PC-3 (cell line): ENCODE data around the gene STK39. TPM values are rescaled to one million over a fixed set of nuclear protein-coding genes. Genes with fewer than 3 reads are reported as not detected.
A peak's percentile ranks its signal among the peaks of the same experiment; 100 is the strongest.

ENCODE experiments used
- ATAC-seq: fragments of 200-7000 bp; cut with Tn5 transposase; 2 replicates; pipeline ENCODE4 v1.9.1; 2020; ENCODE audit warnings: mild to moderate bottlenecking, moderate library complexity
- BruUV-seq: library from RNA; stranded (reverse); fragments of 400-500 nt; replicated peaks from 2 replicates; lab custom pipeline; 2021; lab: Mats Ljungman, UMichigan
- CTCF ChIA-PET: fragments of 300-600 bp; sonication (Branson Sonifier 250); formaldehyde crosslinking; loops from one replicate; lab custom pipeline; 2022; ENCODE audit warnings: antibody characterized with exemption; lab: Charles Lee
- POLR2A ChIA-PET: fragments of 300-600 bp; sonication (Branson Sonifier 250); formaldehyde crosslinking; loops from one replicate; lab custom pipeline; 2022; ENCODE audit warnings: antibody characterized with exemption; ENCODE audit not compliant: unreplicated experiment; lab: Charles Lee
- DNase-seq: peaks from one replicate; pipeline ENCODE4 v3.0.0-alpha.2; 2015
- H2AFZ ChIP-seq: fragments of 300-600 bp; sonication (generic); 2 replicates; pipeline ENCODE4 v1.6.0; 2016; ENCODE audit warnings: antibody characterized with exemption, low read length
- H3F3A ChIP-seq: fragments of 300-600 bp; sonication (generic); one replicate; pipeline ENCODE4 v1.6.0; 2017; ENCODE audit warnings: antibody characterized with exemption, low read length, control low read depth, mild to moderate bottlenecking; ENCODE audit not compliant: unreplicated experiment
- H3K27ac ChIP-seq: fragments of 300-600 bp; sonication (generic); 2 replicates; pipeline ENCODE4 v1.5.1; 2016; ENCODE audit warnings: mild to moderate bottlenecking, low read length
- H3K27me3 ChIP-seq: fragments of 300-600 bp; sonication (generic); 2 replicates; pipeline ENCODE4 v1.6.1; 2016; ENCODE audit warnings: low read length, mixed read lengths
- H3K36me3 ChIP-seq: fragments of 300-600 bp; sonication (generic); 2 replicates; pipeline ENCODE4 v1.6.1; 2016; ENCODE audit warnings: low read depth, mixed run types, low read length, mixed read lengths
- H3K4me1 ChIP-seq: fragments of 300-600 bp; sonication (generic); 2 replicates; pipeline ENCODE4 v1.5.1; 2016; ENCODE audit warnings: low read length; ENCODE audit not compliant: insufficient read depth
- H3K4me2 ChIP-seq: fragments of 300-600 bp; sonication (generic); 2 replicates; pipeline ENCODE4 v1.6.0; 2016; ENCODE audit warnings: low read length
- H3K4me3 ChIP-seq: fragments of 300-600 bp; sonication (generic); 2 replicates; pipeline ENCODE4 v1.5.1; 2016; ENCODE audit warnings: mild to moderate bottlenecking, low read length, mixed read lengths
- H3K79me2 ChIP-seq: fragments of 300-600 bp; sonication (generic); 2 replicates; pipeline ENCODE4 v1.6.1; 2017; ENCODE audit warnings: low read length, mixed read lengths
- H3K9ac ChIP-seq: fragments of 300-600 bp; sonication (generic); 2 replicates; pipeline ENCODE4 v1.6.0; 2016; ENCODE audit warnings: mild to moderate bottlenecking, low read length
- H3K9me2 ChIP-seq: fragments of 300-600 bp; sonication (generic); replicated peaks from 2 replicates; pipeline ENCODE4 v1.6.1; 2016; ENCODE audit warnings: mixed run types, low read length, mixed read lengths
- H3K9me3 ChIP-seq: fragments of 300-600 bp; sonication (generic); 2 replicates; pipeline ENCODE4 v1.6.1; 2016; ENCODE audit warnings: low read length, mixed read lengths
- H4K20me1 ChIP-seq: fragments of 300-600 bp; sonication (generic); 2 replicates; pipeline ENCODE4 v1.6.1; 2016; ENCODE audit warnings: low read length, mixed read lengths
- EZH2 ChIP-seq: fragments of 300-600 bp; sonication (generic); IDR thresholded peaks from one replicate; pipeline ENCODE4 v1.6.1; 2017; ENCODE audit warnings: antibody characterized with exemption, mild to moderate bottlenecking, low read length; ENCODE audit not compliant: unreplicated experiment
- EZH2phosphoT487 ChIP-seq: fragments of 300-600 bp; sonication (generic); IDR thresholded peaks from 2 replicates; pipeline ENCODE4 v1.6.1; 2018; ENCODE audit warnings: mild to moderate bottlenecking, antibody characterized with exemption, low read length, borderline replicate concordance
- intact Hi-C: fragments of 100-400 bp; cut with micrococcal nuclease; formaldehyde crosslinking; loops from 2 replicates; pipeline ENCODE4 v1.9.0; 2023
- total RNA-seq: library from RNA; depleted of rRNA; stranded (reverse); fragments of >200 nt; gene quantifications from 2 replicates; pipeline ENCODE4 v1.2.3, GENCODE V29; 2014
- TF ChIP-seq, protein P1 (sequence below): fragments of 300-600 bp; sonication (generic); conservative IDR thresholded peaks from 2 replicates; pipeline ENCODE4 v1.5.1; 2017; ENCODE audit warnings: antibody characterized with exemption, low read depth, mild to moderate bottlenecking, low read length

STK39 gene
- total RNA-seq, 1 experiment from 2014 or later, result 17.9 TPM

DNA sequence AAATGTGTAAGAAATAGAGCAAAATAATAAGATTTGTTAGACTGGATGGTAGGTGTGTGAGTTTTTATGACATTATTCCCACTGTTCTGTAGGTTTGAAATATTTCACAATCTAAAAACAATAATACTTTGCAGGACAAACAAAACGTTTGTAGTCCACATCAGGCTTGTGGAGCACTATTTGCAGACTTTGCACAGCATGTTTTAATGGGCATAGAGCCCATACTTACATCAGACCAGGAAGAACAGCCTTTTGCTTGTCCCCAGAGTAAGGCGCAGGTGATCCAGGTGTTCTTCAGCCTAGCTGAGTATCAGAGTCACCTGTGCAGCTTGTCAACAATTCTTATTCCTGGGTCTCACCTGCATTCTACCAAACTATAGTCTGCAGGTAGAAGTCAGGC is 9.1 kb upstream of the STK39 start:
- CTCF ChIA-PET, result no interaction called here
- no peak overlapping the region for H3K4me2 ChIP-seq
- no peak for ATAC-seq

DNA sequence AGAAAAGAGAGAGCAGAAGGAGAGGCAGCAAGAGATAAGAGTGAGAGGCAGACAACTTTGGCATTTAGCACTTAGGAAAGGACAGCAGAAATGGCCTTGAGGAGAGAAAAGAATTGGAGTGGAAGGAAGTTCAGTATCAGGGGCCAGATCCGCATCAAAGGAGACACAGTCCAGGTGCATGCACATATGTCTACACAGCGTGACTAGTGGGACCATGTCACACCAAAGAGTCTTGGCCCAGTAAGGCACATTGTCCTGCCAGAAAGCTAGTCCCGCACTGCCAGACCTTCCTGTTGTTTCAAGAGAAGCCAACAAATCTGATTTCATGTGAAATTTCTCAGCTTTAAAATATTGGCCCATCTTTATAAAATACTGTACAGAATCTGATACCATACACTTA is 8.5 kb upstream of the STK39 start:
- CTCF ChIA-PET, result no interaction called here
- H3K27ac ChIP-seq, result no peak overlapping the region
- H3K4me2 ChIP-seq, result no peak overlapping the region
- H3F3A ChIP-seq, result no peaks in the 10 kb centered on the region
- ATAC-seq (no peak), DNase-seq (no peak)
- no peak overlapping the region for H3K4me3 ChIP-seq
- H3K36me3 ChIP-seq, result no peaks in the 10 kb centered on the region
- H4K20me1 ChIP-seq, result no peaks in the 10 kb centered on the region
- H3K9me3 ChIP-seq, result peaks cover 4% of the 10 kb centered on the region; the same call in 1 of the 2 replicates
- H3K4me1 ChIP-seq, result peaks cover 7% of the 10 kb centered on the region; the same call in 1 of the 2 replicates
- intact Hi-C loops, result no loop called here
- no peak overlapping the region for H2AFZ ChIP-seq
- TF ChIP-seq, protein P1, sequence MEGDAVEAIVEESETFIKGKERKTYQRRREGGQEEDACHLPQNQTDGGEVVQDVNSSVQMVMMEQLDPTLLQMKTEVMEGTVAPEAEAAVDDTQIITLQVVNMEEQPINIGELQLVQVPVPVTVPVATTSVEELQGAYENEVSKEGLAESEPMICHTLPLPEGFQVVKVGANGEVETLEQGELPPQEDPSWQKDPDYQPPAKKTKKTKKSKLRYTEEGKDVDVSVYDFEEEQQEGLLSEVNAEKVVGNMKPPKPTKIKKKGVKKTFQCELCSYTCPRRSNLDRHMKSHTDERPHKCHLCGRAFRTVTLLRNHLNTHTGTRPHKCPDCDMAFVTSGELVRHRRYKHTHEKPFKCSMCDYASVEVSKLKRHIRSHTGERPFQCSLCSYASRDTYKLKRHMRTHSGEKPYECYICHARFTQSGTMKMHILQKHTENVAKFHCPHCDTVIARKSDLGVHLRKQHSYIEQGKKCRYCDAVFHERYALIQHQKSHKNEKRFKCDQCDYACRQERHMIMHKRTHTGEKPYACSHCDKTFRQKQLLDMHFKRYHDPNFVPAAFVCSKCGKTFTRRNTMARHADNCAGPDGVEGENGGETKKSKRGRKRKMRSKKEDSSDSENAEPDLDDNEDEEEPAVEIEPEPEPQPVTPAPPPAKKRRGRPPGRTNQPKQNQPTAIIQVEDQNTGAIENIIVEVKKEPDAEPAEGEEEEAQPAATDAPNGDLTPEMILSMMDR, result no peak
- TF ChIP-seq EZH2phosphoT487 (no peak), EZH2 (no peak)
- no peaks in the 10 kb centered on the region for H3K9me2 ChIP-seq
- no peaks in the 10 kb centered on the region for H3K79me2 ChIP-seq
- no peak overlapping the region for H3K9ac ChIP-seq
- no TSS peak for BruUV-seq
- H3K27me3 ChIP-seq, result no peaks in the 10 kb centered on the region
- POLR2A ChIA-PET, result no interaction called here

More for the DNA sequence above, 9.1 kb upstream of the STK39 start:
- POLR2A ChIA-PET, result no interaction called here
- Histone ChIP-seq H3K27me3 (no peaks in the 10 kb centered on the region), H3K36me3 (no peaks in the 10 kb centered on the region), H3K4me1 (peaks cover 7% of the 10 kb centered on the region; the same call in 1 of the 2 replicates), H3K27ac (no peak overlapping the region), H3K9me2 (no peaks in the 10 kb centered on the region), H3K79me2 (no peaks in the 10 kb centered on the region), H3K9me3 (peaks cover 3% of the 10 kb centered on the region; the same call in 1 of the 2 replicates), H2AFZ (no peak overlapping the region), H3K9ac (no peak overlapping the region), H3F3A (no peaks in the 10 kb centered on the region), H3K4me3 (no peak overlapping the region), H4K20me1 (no peaks in the 10 kb centered on the region)
- TF ChIP-seq EZH2phosphoT487 (no peak), EZH2 (no peak)
- TF ChIP-seq, protein P1, result no peak
- intact Hi-C loops, result no loop called here
- no TSS peak for BruUV-seq
- DNase-seq, result no peak

DNA sequence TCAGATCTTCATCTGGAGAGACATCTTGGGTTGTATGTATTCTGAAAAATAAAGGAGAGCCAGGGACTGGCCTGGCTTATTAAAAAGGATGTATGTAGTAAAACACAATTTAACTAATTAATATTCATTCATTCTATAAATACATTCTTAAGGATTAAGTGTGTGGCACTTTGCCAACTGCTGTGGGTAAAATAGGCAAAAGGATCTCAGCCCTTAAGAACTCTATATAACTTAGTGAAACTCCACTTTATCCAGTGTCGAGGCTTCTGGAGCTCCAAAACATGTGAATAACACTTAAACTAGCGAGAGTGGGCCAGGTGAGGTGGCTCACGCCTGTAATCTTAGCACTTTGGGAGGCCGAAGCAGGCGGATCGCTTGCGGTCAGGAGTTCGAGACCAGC is 7.7 kb upstream of the STK39 start:
- peaks cover 7% of the 10 kb centered on the region; the same call in 1 of the 2 replicates for H3K4me1 ChIP-seq
- H3K27me3 ChIP-seq, result no peaks in the 10 kb centered on the region
- ChIA-PET CTCF (no interaction called here), POLR2A (no interaction called here)
- no peak overlapping the region for H2AFZ ChIP-seq
- no peak for TF ChIP-seq EZH2
- TF ChIP-seq EZH2phosphoT487, result no peak
- TF ChIP-seq, protein P1, result no peak
- ATAC-seq (no peak), DNase-seq (no peak)
- H3K27ac ChIP-seq, result no peak overlapping the region
- peaks cover 4% of the 10 kb centered on the region; the same call in 1 of the 2 replicates for H3K9me3 ChIP-seq
- no peaks in the 10 kb centered on the region for H3K36me3 ChIP-seq
- H3K79me2 ChIP-seq, result no peaks in the 10 kb centered on the region
- H4K20me1 ChIP-seq, result no peaks in the 10 kb centered on the region
- intact Hi-C loops, result no loop called here
- H3K4me2 ChIP-seq, result peak overlapping the region; percentile 15; the same call in 1 of the 2 replicates
- no peaks in the 10 kb centered on the region for H3K9me2 ChIP-seq
- no peak overlapping the region for H3K9ac ChIP-seq
- H3K4me3 ChIP-seq, result no peak overlapping the region
- BruUV-seq, result no TSS peak
- H3F3A ChIP-seq, result no peaks in the 10 kb centered on the region
